Measurements from ENCODE around the gene WASHC3.
"Not testable (repeated sequence)": the region's sequence is repeated elsewhere in the genome, so short reads cannot be mapped to it uniquely, and the experiment has no call there.

WASHC3 gene, protein sequence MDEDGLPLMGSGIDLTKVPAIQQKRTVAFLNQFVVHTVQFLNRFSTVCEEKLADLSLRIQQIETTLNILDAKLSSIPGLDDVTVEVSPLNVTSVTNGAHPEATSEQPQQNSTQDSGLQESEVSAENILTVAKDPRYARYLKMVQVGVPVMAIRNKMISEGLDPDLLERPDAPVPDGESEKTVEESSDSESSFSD

GRCh38 chr12:102061560-102062418 lies at the start of gene WASHC3:
WASHC3 (minus strand) TSS chr12:102061991; CDS start chr12:102061962, 29 bp downstream.
- FAIRE-seq, result peak; percentile 96

GRCh38 chr12:102110782-102111181 lies 49.0 kb upstream of the WASHC3 start:
- FAIRE-seq, result no peak

- no peak for FAIRE-seq
Measured at GRCh38 chr12:102107970-102108369, 46.2 kb upstream of the WASHC3 start.

DNA sequence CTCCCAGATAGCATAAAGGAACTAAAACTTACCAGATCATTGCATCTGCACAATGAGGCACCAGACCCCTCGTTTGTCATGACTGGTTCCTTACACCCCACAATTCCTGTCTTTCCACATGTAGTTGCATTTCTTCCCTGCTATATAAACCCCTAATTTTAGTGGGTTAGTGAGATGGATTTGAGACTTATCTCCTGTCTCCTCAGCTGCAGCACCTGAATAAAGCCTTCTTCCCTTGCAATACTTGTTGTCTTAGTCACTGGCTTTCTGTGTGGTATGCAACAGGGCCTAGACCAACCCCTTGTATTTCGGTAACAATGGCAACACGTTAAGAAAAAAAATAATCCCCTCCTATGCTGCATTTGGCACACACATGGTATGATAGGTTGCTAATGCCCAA lies 45.1 kb upstream of the WASHC3 start:
- FAIRE-seq, result no peak

DNA sequence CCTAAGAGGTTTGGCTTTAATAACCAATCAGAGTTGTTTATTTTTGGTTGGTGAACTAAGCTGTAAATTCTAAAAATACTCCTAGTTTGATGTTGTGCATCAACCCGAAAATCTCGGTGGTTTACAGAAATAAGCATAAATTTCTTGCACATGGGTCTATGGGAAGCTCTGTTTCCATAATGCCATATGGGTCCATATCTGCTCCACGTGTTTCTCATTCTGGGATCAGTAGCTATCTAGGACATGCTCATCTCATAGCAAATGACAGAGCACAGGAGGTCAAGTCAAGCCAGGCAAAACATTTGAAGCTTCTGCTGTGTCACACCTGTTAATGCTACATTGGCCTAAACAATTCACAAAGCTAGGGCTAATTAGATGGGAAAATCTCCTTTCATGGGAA lies 35.1 kb upstream of the WASHC3 start:
- FAIRE-seq, result no peak

DNA sequence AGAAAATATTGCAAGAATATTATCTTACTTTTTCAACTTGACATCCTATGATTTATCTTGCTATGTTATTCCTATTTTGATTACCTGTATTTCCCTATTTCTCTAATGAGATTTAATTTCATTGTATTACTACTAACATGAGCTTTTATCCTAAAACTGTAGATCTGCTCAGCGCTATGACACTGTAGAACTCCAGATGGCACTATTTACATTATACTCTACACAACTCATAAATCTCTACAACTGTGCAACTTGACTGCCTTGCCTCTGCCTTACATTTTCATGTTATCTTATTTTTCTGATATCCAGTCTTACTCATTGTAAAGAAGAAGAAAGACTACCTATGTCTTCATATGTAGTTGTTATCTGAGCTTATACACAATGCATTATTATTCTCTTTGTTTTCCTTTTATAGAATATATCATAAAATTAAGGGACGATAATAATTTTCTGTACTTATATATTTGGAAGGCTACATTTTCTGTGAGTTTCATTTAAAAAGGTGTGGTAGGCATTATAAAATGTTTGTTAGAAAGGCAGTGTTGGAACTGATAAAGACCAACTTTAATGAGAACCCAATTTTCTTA lies 34.0 kb upstream of the WASHC3 start:
- FAIRE-seq, result peak; percentile 53

GRCh38 chr12:102093319-102093718 lies 31.5 kb upstream of the WASHC3 start:
- peak; percentile 67 for FAIRE-seq

DNA sequence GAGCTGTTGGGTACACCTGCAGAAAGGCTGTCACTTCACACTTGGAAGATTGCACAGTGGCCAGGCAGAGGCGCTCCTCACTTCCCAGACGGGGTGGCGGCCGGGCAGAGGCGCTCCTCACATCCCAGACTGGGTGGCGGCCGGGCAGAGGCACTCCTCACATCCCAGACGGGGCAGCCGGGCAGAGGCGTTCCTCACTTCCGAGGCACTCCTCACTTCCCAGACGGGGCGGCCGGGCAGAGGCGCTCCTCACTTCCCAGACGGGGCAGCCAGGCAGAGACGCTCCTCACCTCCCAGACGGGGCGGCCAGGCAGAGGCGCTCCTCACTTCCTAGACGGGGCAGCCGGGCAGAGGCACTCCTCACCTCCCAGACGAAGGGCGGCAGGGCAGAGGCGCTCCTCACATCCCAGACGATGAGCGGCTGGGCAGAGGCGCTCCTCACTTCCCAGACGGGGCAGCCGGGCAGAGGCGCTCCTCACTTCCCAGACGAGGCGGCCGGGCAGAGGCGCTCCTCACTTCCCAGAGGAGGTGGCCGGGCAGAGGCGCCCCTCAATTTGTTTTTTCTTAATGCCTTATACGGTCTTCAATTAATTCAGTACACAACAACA lies 27.5 kb upstream of the WASHC3 start:
- FAIRE-seq, result not testable (repeated sequence)

DNA sequence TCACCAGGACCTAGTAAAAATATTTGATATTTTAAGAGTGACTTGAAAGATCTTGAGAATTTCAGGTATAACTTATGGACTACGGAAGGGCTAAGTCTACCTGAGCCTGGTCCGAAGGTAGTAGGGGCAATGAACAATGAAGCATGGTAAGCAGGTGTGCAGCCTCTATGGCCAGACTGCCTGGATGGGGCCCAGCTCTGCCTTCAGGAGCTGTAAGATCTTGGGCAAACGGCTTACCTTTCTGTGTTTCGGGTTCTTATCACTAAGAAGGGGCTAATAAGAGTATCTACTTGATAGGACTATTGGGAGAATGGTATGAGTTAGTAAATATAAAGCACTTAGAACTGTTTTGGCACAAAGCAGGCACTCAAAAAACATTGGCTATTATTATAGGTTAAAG lies 19.1 kb upstream of the WASHC3 start:
- FAIRE-seq, result no peak

DNA sequence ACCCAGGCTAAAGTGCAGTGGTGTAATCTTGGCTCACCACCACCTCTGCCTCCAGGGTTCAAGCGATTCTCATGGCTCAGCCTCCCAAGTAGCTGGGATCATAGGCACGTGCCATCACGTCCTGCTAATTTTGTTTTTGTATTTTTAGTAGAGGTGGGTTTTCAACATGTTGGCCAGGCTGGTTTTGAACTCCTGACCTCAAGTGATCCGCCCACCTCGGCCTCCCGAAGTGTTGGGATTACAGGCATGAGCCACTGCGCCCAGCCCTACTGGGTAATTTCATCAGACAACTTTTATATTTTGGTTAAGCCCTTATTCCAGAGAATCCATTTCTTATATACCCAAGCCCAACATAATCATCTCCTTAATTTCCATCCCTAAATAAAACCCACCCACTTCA lies 10.3 kb upstream of the WASHC3 start:
- FAIRE-seq, result not testable (repeated sequence)

DNA sequence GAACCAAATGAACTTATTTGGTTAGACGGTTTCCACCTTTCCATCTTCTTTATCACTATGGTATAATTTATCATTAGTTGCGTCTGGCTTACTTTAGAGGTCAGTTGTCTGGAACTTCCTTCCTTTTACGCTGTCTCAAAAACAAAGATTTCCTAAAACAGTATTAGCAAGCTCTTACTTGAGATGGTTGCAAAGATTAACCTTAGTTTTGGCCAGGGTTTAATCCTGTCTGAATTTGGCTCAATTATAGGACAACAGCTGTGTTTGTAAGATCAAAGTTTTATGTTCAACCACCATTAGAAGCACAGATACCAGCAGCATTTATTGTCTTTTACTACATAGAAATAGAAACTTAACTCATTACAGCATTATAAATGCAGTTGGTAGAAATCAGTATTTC lies 7.9 kb upstream of the WASHC3 start:
- FAIRE-seq, result peak; percentile 90

- no peak for FAIRE-seq
Measured at GRCh38 chr12:102067574-102068258, 5.9 kb upstream of the WASHC3 start.

DNA sequence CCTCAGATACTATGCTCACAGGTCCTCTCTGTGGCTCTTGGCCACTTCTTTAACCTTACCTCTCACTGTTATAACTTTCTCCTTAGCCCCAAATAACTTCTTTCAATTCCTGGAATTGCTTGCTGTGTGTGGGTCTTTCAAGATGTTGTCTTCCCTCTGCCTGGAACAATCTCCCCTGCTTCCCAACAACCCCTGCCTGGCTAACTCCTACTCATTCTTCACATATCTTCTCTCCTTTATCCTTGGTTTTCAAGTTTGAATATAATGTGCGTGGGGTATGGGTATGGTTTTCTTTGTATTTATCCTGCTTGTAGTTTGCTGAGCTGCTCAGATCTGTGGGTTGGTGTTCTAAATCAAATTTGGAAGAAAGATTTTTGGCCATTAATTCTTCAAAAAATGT lies 2.7 kb upstream of the WASHC3 start:
- FAIRE-seq, result no peak

DNA sequence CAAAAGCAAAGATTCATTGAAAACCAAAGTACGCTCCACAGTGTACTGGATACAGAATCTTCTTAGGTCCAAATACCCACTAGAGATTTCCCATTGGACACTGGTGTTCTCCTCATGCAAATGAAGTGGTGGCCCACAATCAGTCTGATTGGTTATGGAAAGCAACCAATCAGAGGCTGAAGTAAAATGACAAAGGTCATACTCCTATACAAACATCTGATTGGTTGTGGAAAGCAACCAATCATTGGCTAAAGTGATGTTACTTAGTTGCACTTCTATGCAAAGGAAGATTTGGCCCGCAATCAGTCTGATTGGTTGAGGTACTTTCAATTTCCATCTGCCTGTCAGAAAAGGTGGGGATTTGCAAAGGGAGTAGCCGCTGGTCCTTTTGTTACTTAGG lies 1.3 kb upstream of the WASHC3 start:
- FAIRE-seq, result no peak

DNA sequence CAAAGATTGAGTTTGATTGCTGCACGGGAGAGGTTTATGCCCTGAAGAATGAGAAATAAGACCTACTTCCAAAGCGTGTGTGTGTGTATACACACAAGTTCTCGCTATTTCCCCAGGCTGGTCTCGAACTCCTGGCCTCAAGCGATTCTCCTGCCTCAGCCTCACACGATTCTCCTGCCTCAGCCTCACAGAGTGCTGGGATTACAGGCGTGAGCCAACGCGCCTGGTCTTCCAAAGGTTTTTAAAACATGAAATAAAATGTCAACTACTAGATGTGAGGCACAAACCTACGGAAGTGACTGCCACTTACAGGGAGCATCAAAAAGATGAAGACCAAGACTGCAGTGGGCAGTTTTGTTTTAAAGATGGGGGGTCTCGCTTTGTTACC lies 622 bp upstream of the WASHC3 start:
- no peak for FAIRE-seq

DNA sequence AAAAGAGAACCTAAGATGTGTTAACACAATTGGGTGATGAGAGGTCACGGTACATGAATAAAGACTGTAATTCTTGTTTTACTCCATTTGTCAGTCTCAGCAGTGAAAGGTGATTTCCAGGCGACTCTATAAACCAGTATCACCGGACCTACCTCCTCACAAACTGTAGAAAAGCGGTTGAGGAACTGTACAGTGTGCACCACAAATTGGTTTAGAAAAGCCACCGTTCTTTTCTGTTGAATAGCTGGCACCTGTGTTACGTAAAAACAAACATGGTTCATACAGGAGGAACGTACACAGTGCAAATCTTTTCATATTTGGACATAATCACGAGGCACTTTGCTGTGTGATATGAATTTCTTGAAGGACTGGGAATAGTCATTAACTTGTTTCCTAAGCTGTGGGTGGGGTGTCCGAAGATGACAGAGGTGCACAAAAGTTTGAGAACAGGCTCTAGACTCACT lies 663 bp downstream of the WASHC3 start:
- FAIRE-seq, result no peak

DNA sequence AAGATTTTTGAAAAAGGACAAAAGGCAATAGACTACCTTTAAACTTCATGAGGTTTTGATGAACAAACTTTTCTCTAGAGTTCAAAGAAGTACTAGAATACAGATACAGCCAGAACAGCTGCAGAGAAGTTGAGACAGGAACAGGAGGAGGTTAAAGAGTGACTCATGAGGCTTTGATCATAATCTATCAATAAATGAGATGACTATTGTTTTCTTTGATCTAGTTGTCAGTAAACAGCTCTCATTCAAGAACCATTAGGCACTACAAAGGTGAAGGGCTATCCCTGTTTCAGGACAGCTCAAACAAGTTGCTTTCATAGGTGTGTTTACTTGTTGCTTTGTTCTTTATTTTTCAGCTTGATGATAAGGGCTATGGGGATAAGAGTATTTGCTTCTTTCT lies 2.4 kb downstream of the WASHC3 start:
- no peak for FAIRE-seq

GRCh38 chr12:102054345-102054744 lies 7.4 kb downstream of the WASHC3 start:
- FAIRE-seq, result no peak

GRCh38 chr12:102053062-102053349 lies 8.8 kb downstream of the WASHC3 start:
- no peak for FAIRE-seq

DNA sequence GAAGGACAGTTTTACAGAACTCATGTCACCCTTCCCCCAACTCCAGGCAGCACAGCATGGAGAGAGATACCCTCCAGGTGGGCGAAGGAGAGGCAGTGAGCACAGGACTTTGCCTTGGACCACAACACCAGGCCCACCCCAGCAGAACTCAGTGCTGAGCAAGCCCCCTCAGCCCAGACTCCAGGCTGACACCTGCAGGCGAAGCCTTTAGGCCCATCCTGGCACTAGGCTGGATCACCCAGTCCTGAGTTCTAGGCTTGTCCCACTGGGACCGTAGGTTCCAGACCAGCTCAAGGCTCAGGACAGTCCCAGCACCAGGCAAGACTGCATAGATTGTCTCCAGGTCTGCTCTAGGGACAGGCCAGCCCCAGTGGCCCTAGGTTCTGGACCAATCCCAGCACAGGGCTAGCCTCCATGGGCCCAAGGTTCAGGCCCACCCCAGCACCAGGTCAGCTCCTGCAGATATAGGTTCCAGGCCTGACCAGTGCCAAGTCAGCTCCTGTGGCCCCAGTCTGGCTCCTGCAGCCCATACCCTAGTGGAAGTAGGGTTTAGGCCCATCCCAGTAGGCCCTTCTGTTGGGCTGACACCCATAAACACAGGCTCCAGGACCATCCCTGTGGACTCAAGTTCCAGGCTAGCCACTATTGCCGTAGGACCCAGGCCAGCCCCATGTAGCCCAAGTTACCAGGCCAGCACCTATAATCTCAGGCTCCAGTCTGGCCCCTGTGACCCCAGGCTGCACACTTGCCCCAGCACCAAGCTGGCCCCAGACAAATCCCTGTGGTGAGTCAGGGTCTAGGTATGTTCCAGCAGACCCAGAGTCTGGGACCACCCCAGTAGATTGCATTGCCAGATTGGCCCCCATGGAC lies 9.4 kb downstream of the WASHC3 start:
- FAIRE-seq, result no peak

GRCh38 chr12:102051431-102051965 lies 10.3 kb downstream of the WASHC3 start:
- no peak for FAIRE-seq

All from endometrium (tissue), 2 donors.